ENCODE measurements around the gene MEF2A.
"Not testable (repeated sequence)": the region's sequence is repeated elsewhere in the genome, so short reads cannot be mapped to it uniquely, and the experiment has no call there.

Gene MEF2A

DNA sequence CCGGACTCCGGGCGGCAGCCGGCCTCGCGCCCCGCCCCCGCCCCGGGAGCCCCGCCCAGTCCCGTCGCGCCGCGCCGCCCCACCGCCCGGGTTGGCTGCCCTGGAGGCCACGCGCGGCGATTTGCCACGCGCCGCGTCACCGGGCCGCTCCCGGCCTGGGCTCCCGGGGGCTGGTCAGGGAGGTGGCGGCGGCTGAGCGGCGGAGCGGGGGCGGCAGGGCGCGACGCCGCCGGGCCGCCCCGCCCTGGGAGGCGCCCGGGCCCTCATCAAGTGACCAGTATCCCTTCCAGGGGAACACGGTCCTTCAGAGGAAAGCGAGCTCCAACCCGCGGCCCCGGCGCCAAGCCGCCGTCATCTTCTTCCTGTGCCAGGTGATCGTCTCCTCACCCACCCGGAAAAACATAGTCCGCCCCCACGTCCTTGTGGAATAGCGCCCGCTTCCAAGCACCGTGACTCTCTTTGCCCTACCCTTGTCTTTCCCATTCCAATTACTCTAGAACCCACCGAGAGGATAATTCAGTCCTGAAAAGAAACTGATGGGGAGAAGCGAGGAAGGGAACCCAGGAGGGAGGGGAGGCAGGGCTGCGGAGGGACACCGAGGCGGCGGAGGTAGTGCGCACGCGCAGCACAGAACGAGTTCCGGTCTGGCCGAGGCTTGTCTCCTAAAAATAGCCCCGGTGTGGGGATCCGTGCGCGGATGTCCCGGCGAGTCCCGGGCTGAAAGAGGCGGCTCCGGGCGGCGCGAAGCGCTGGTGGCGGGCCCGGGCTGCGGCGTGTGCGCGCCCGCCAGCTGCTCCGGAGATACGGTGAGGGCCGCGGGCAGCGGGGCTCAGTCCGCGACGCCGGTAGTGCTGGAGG lies at the start of gene MEF2A:
Gene MEF2A (plus strand): TSS at position 686 of the 858 bp plus-strand sequence. CDS start 67,136 bp downstream, outside the sequence.
- Histone ChIP-seq H3K9me3 (ENCODE audit: control insufficient read depth, low read length) (no peaks in the 10 kb centered on the region), H3K4me3 (ENCODE audit: low read length) (peak within 1 kb of the TSS; percentile 91), H3K27me3 (replicated peaks; ENCODE audit: control insufficient read depth, insufficient read depth, low read length) (no peaks in the 10 kb centered on the region), H3K36me3 (ENCODE audit: control insufficient read depth, insufficient read depth, low read length, severe bottlenecking) (no peaks in the 10 kb centered on the region), H3K4me1 (ENCODE audit: control insufficient read depth, insufficient read depth, low read length) (peaks cover 32% of the 10 kb centered on the region), H3K9ac (ENCODE audit: low read length) (peak within 1 kb of the TSS; percentile 97)
- peak; percentile 98 for DNase-seq (ENCODE audit: low read depth)

DNA sequence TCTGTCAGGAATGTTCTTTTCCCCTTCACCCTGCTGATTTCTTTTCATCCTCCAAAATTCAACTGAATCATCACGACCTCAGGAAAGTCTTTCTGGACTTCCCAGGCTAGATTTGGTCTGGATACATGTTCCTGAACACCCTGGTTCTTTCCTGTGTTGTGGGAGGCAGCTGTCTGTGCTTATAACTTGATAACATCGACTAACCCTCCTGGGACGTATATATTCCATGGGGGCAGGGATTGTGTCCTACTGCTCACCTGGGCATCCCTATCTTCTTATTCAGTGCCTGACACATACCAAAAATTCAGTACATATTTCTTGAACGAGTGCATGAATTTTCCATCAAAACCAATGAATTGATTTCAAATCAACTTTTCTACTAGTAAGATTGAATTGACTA lies 47.6 kb upstream of the MEF2A start:
- peaks cover 6% of the 10 kb centered on the region for H3K9me3 ChIP-seq (ENCODE audit: control insufficient read depth, low read length)
- no peak overlapping the region for H3K9ac ChIP-seq (ENCODE audit: low read length)
- DNase-seq (ENCODE audit: low read depth): no peak
- H3K36me3 ChIP-seq (ENCODE audit: control insufficient read depth, insufficient read depth, low read length, severe bottlenecking): no peaks in the 10 kb centered on the region
- no peaks in the 10 kb centered on the region for H3K27me3 ChIP-seq (replicated peaks; ENCODE audit: control insufficient read depth, insufficient read depth, low read length)
- H3K4me1 ChIP-seq (ENCODE audit: control insufficient read depth, insufficient read depth, low read length): no peaks in the 10 kb centered on the region
- H3K4me3 ChIP-seq (ENCODE audit: low read length): no peak overlapping the region

- not testable (repeated sequence) for H3K9me3 ChIP-seq (ENCODE audit: control insufficient read depth, low read length); H3K36me3 ChIP-seq (ENCODE audit: control insufficient read depth, insufficient read depth, low read length, severe bottlenecking); H3K4me1 ChIP-seq (ENCODE audit: control insufficient read depth, insufficient read depth, low read length); H3K9ac ChIP-seq (ENCODE audit: low read length); H3K4me3 ChIP-seq (ENCODE audit: low read length); H3K27me3 ChIP-seq (replicated peaks; ENCODE audit: control insufficient read depth, insufficient read depth, low read length); DNase-seq (ENCODE audit: low read depth)
Observed at GRCh38 chr15:99519366-99519765, 46.4 kb upstream of the MEF2A start.

- no peak for DNase-seq (ENCODE audit: low read depth)
- Histone ChIP-seq H3K9me3 (ENCODE audit: control insufficient read depth, low read length) (peaks cover 6% of the 10 kb centered on the region), H3K27me3 (replicated peaks; ENCODE audit: control insufficient read depth, insufficient read depth, low read length) (no peaks in the 10 kb centered on the region), H3K9ac (ENCODE audit: low read length) (no peak overlapping the region), H3K4me1 (ENCODE audit: control insufficient read depth, insufficient read depth, low read length) (no peaks in the 10 kb centered on the region), H3K4me3 (ENCODE audit: low read length) (no peak overlapping the region), H3K36me3 (ENCODE audit: control insufficient read depth, insufficient read depth, low read length, severe bottlenecking) (no peaks in the 10 kb centered on the region)
Observed at GRCh38 chr15:99522288-99522687, 43.5 kb upstream of the MEF2A start.

DNA sequence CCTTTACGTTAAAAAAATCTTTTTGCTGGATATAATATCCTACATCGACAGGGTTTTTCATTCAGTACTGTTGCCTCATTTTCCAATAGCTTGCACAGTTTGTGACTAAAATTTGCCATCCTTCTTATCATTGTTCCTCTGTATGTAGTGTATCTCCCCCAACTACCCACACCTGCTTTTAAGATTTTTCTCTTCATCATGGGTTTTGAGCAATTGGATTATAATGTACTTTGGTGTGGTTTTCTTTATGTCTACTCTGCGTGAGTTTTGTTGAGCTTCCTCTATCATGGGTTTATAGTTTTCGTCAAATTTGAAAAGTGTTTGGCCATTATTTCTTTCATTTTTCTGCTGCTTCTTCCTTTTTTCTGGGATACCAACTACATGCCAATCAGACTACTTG lies 39.6 kb upstream of the MEF2A start:
- H3K4me3 ChIP-seq (ENCODE audit: low read length): no peak overlapping the region
- DNase-seq (ENCODE audit: low read depth): no peak
- H3K4me1 ChIP-seq (ENCODE audit: control insufficient read depth, insufficient read depth, low read length): no peaks in the 10 kb centered on the region
- peaks cover 23% of the 10 kb centered on the region for H3K9me3 ChIP-seq (ENCODE audit: control insufficient read depth, low read length)
- H3K9ac ChIP-seq (ENCODE audit: low read length): no peak overlapping the region
- no peaks in the 10 kb centered on the region for H3K36me3 ChIP-seq (ENCODE audit: control insufficient read depth, insufficient read depth, low read length, severe bottlenecking)
- no peaks in the 10 kb centered on the region for H3K27me3 ChIP-seq (replicated peaks; ENCODE audit: control insufficient read depth, insufficient read depth, low read length)

GRCh38 chr15:99526671-99527070 lies 39.1 kb upstream of the MEF2A start:
- DNase-seq (ENCODE audit: low read depth): no peak
- no peak overlapping the region for H3K9ac ChIP-seq (ENCODE audit: low read length)
- H3K4me3 ChIP-seq (ENCODE audit: low read length): no peak overlapping the region
- H3K9me3 ChIP-seq (ENCODE audit: control insufficient read depth, low read length): peaks cover 23% of the 10 kb centered on the region
- H3K4me1 ChIP-seq (ENCODE audit: control insufficient read depth, insufficient read depth, low read length): no peaks in the 10 kb centered on the region
- no peaks in the 10 kb centered on the region for H3K36me3 ChIP-seq (ENCODE audit: control insufficient read depth, insufficient read depth, low read length, severe bottlenecking)
- H3K27me3 ChIP-seq (replicated peaks; ENCODE audit: control insufficient read depth, insufficient read depth, low read length): no peaks in the 10 kb centered on the region

DNA sequence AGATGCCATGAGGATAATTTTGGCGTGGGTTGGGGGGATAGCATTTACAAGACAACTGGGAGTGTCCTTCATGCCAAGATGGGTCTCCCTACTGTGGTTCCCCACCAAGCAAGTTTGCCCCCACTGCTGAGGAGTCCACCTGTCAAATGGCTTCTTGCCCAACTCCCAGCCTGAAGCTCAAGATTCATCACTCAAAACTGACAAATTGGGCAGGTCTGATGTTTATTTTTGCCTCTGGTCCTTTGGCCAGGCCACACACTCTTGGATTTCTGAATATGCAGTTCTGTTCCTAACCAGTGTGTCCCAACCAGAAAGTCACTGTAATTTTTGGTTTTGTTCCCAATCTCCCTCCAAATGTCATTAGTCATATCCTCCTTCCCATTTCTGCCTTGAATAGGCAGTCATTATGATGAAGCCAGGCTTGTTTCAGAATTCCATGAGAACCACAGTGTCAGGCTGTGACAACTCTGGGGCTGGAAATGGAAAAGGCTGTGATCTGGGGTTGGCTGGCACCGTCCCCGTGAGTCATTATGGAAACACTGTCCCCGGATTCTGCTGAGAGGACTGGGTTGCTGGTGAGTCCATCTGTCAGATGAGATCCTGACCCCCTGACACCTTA lies 29.3 kb upstream of the MEF2A start:
- no peaks in the 10 kb centered on the region for H3K36me3 ChIP-seq (ENCODE audit: control insufficient read depth, insufficient read depth, low read length, severe bottlenecking)
- no peak overlapping the region for H3K4me3 ChIP-seq (ENCODE audit: low read length)
- H3K27me3 ChIP-seq (replicated peaks; ENCODE audit: control insufficient read depth, insufficient read depth, low read length): no peaks in the 10 kb centered on the region
- no peak overlapping the region for H3K9ac ChIP-seq (ENCODE audit: low read length)
- H3K9me3 ChIP-seq (ENCODE audit: control insufficient read depth, low read length): no peaks in the 10 kb centered on the region
- H3K4me1 ChIP-seq (ENCODE audit: control insufficient read depth, insufficient read depth, low read length): peaks cover 13% of the 10 kb centered on the region
- peak; percentile 60 for DNase-seq (ENCODE audit: low read depth)

DNA sequence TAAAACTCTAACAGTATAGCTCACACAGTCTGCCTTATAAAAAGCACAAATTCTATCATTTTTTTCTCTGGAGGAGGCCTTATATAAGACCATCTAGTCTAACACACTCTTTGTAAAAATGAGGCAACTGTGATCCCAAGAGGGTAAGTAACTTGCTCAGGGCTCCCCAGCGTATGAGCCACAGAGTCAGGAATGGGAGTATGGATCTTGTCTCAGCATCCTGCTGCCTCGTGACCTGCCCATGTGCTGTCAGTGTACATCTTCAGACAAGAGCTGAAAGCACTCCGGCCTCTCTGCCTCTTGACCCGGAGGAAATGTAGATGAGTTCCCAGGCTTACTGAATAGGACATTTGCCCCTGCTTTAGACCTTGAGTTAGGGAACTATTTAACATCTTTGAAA lies 28.4 kb upstream of the MEF2A start:
- Histone ChIP-seq H3K36me3 (ENCODE audit: control insufficient read depth, insufficient read depth, low read length, severe bottlenecking) (no peaks in the 10 kb centered on the region), H3K9me3 (ENCODE audit: control insufficient read depth, low read length) (no peaks in the 10 kb centered on the region), H3K9ac (ENCODE audit: low read length) (no peak overlapping the region), H3K4me1 (ENCODE audit: control insufficient read depth, insufficient read depth, low read length) (peaks cover 14% of the 10 kb centered on the region), H3K4me3 (ENCODE audit: low read length) (no peak overlapping the region), H3K27me3 (replicated peaks; ENCODE audit: control insufficient read depth, insufficient read depth, low read length) (no peaks in the 10 kb centered on the region)
- DNase-seq (ENCODE audit: low read depth): peak; percentile 17

DNA sequence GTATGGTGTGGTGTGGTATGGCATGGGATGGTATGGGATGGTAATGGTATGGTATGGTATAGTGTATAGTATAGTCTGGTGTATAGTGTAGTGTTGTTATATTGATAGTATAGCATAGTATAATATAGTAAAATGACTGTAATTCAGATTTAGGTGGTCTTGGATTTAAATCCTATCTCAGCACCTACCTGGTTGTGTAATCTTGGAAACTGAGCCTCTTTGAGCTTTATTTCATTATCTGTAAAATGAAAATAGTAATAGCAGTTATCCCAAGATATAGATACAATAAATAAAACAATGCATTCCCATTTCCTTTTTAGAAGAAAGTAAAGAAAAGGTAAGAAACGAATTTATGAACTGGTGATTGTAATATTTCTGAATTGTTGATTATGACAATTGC lies 27.5 kb upstream of the MEF2A start:
- Histone ChIP-seq H3K27me3 (replicated peaks; ENCODE audit: control insufficient read depth, insufficient read depth, low read length) (no peaks in the 10 kb centered on the region), H3K4me1 (ENCODE audit: control insufficient read depth, insufficient read depth, low read length) (peaks cover 23% of the 10 kb centered on the region), H3K9me3 (ENCODE audit: control insufficient read depth, low read length) (no peaks in the 10 kb centered on the region)

DNA sequence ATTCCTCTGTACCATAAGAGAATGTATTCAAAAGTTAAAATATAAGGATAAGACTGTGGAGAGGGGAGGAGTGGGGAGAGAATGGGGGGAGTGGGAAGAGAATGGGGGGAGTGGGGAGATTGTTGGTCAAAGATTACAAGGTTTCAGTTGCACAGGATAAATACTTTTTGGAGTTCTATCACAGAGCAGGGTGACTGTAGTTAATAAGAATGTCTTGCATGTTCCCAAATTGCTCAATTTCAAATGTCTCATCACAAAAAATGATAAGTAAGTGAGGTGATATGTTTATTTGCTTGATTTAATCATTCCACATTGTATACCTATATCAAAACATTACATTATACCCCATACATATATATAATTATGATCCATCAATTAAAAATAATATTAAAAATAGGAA lies 23.0 kb upstream of the MEF2A start:
- Histone ChIP-seq H3K9me3 (ENCODE audit: control insufficient read depth, low read length) (no peaks in the 10 kb centered on the region), H3K4me3 (ENCODE audit: low read length) (no peak overlapping the region), H3K36me3 (ENCODE audit: control insufficient read depth, insufficient read depth, low read length, severe bottlenecking) (no peaks in the 10 kb centered on the region), H3K27me3 (replicated peaks; ENCODE audit: control insufficient read depth, insufficient read depth, low read length) (no peaks in the 10 kb centered on the region), H3K4me1 (ENCODE audit: control insufficient read depth, insufficient read depth, low read length) (peaks cover 11% of the 10 kb centered on the region), H3K9ac (ENCODE audit: low read length) (no peak overlapping the region)
- peak; percentile 66 for DNase-seq (ENCODE audit: low read depth)

More for the DNA sequence above, 27.5 kb upstream of the MEF2A start:
- Histone ChIP-seq H3K36me3 (ENCODE audit: control insufficient read depth, insufficient read depth, low read length, severe bottlenecking) (no peaks in the 10 kb centered on the region), H3K9ac (ENCODE audit: low read length) (no peak overlapping the region), H3K4me3 (ENCODE audit: low read length) (no peak overlapping the region)
- DNase-seq (ENCODE audit: low read depth): no peak

DNA sequence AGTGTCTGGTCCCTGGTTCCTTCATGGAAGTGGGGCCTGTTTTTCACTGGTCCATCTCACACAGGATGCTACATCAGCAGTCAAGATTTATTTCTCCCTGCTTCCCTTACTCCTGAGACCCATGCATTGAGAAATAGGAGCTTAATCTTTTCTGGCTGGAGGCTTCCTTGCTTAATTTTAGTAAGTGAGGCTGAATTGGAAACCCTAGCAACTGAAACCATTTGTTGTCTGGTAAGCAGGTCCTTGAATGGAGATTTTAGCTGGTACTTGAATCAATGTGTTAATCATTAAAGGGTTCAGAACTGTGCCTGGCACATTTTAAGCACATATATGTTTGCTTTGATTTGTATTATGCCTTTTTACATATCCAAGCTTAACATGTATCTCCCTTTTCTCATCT lies 20.2 kb upstream of the MEF2A start:
- Histone ChIP-seq H3K9me3 (ENCODE audit: control insufficient read depth, low read length) (no peaks in the 10 kb centered on the region), H3K27me3 (replicated peaks; ENCODE audit: control insufficient read depth, insufficient read depth, low read length) (no peaks in the 10 kb centered on the region), H3K4me1 (ENCODE audit: control insufficient read depth, insufficient read depth, low read length) (peaks cover 11% of the 10 kb centered on the region), H3K4me3 (ENCODE audit: low read length) (no peak overlapping the region), H3K9ac (ENCODE audit: low read length) (no peak overlapping the region), H3K36me3 (ENCODE audit: control insufficient read depth, insufficient read depth, low read length, severe bottlenecking) (no peaks in the 10 kb centered on the region)
- peak; percentile 60 for DNase-seq (ENCODE audit: low read depth)

Data from adipocyte (in vitro differentiated cells).